Measurements from ENCODE around the gene RIPPLY1. TPM values are rescaled to one million over a fixed set of nuclear protein-coding genes. Genes with fewer than 3 reads are reported as not detected.

Gene RIPPLY1
- total RNA-seq, 1 donor from 2014 or later, result not detected

DNA sequence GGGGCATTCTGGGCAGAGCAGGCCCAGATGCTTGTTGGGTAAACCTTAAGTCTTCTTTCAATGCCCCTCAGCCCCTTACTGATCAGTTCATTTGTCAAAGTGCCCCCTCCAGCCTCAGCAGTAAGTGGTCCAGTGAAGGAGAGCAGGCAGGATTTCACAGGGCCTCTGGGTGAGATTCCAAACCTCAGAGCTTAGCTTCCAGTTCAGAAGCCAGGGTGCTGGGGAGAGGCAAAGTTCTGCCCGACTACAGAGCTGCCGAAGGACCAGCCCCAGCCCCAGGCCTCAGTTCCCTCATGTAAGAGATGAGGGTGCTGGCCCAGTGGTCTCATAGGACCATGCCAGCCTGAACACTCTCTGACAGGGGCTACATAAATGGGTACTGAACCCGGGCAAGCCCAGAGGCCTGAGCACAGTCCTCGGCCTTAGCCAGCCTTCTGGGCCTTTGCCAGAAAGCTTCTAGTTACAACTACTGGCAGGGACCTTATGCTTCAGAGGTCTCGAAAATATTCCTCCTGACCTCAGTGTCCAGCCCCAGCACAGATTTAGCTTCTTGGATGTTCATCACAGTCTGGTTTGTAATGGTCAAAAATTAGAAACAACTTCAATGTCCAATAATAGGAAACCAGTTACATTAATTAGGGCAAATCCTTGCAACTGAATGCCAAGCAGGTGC, 851 bp upstream of the RIPPLY1 start:
- Mint-ChIP-seq H3K9me3 (no peaks in the 10 kb centered on the region), H3K27me3 (ENCODE audit: low read depth) (no peaks in the 10 kb centered on the region), H3K27ac (no peak overlapping the region)

DNA sequence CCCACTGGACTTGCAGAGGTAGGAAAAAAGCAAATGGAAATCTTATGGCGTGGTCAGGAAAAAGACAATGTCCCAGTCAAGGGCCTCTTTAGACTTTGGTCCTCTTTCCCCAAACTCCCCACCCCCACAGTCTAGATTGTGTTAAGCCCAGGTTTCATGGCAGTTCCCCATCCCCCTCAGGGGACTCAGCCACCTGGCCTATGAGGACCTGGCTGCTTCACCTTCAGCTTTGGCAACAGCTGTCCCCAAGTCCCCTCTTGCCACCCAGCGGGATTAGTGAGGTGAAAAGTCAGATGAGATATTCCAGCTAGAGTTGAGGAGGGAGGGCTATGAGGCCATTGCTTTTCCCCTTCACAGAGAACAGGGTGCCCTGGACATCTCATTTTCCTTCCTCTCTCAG, 457 bp downstream of the RIPPLY1 start:
- H3K36me3 Mint-ChIP-seq (ENCODE audit: low read depth), result no peaks in the 10 kb centered on the region
- H3K4me1 Mint-ChIP-seq (ENCODE audit: low read depth), result no peaks in the 10 kb centered on the region
- no peaks in the 10 kb centered on the region for H3K9me3 Mint-ChIP-seq
- H3K27ac Mint-ChIP-seq, result no peak overlapping the region
- no peak overlapping the region for H3K4me3 Mint-ChIP-seq (ENCODE audit: low read depth)
- H3K27me3 Mint-ChIP-seq (ENCODE audit: low read depth), result no peaks in the 10 kb centered on the region
- no peak for DNase-seq (ENCODE audit: low spot score)
- intact Hi-C loops (cut with micrococcal nuclease), result no loop called here

More for the DNA sequence above, 851 bp upstream of the RIPPLY1 start:
- no peaks in the 10 kb centered on the region for H3K4me1 Mint-ChIP-seq (ENCODE audit: low read depth)
- no peaks in the 10 kb centered on the region for H3K36me3 Mint-ChIP-seq (ENCODE audit: low read depth)
- no peak for DNase-seq (ENCODE audit: low spot score)
- intact Hi-C loops (cut with micrococcal nuclease), result no loop called here
- no peak overlapping the region for H3K4me3 Mint-ChIP-seq (ENCODE audit: low read depth)

DNA sequence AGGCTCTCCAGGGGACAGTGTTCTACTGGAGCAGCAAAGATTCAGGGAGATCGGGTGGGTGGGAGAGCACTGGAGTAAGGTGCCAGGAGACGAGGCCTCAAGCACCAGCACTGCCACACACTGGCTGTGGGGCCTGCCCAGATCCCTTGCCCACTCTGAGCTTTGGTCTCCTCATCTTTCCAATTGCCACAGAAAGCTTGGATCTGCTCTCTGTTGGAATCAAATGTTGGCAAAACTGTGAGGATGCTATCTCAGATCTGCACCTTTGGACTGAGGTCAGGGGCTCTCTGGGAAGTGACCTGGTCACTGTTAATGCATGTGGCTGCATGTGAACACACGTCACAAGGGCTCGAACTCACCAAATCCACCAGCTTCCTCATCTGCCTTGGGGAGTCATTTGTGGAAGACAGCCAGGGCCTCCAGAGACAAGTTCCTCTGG, 1.3 kb downstream of the RIPPLY1 start:
- no peak overlapping the region for H3K4me3 Mint-ChIP-seq (ENCODE audit: low read depth)
- H3K36me3 Mint-ChIP-seq (ENCODE audit: low read depth), result no peaks in the 10 kb centered on the region
- DNase-seq (ENCODE audit: low spot score), result no peak
- no peaks in the 10 kb centered on the region for H3K4me1 Mint-ChIP-seq (ENCODE audit: low read depth)
- no peak overlapping the region for H3K27ac Mint-ChIP-seq
- no peaks in the 10 kb centered on the region for H3K9me3 Mint-ChIP-seq
- H3K27me3 Mint-ChIP-seq (ENCODE audit: low read depth), result no peaks in the 10 kb centered on the region
- intact Hi-C loops (cut with micrococcal nuclease), result no loop called here

DNA sequence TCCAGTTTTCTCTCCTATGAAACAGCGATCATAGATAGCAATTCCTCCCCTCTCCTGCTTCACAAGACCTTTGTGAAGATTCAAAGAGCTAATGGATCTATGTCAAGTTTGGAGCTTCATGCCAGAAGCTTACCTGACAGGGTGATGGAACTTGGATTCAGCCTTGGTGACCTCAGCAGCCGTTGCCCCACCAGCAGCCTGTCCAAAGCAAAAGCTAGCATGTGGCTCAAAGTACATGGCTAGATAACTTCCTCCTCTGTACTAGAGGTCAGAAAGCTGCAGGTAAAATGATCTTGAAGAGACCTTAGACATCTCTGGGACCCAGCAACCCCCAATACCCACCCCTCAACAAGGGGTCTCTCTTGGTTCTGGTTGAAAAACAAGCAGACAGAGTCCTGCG, 1.8 kb downstream of the RIPPLY1 start:
- Mint-ChIP-seq H3K9me3 (no peaks in the 10 kb centered on the region), H3K4me1 (ENCODE audit: low read depth) (no peaks in the 10 kb centered on the region), H3K4me3 (ENCODE audit: low read depth) (no peak overlapping the region), H3K27ac (no peak overlapping the region), H3K36me3 (ENCODE audit: low read depth) (no peaks in the 10 kb centered on the region), H3K27me3 (ENCODE audit: low read depth) (no peaks in the 10 kb centered on the region)
- DNase-seq (ENCODE audit: low spot score), result no peak
- intact Hi-C loops (cut with micrococcal nuclease), result no loop called here

DNA sequence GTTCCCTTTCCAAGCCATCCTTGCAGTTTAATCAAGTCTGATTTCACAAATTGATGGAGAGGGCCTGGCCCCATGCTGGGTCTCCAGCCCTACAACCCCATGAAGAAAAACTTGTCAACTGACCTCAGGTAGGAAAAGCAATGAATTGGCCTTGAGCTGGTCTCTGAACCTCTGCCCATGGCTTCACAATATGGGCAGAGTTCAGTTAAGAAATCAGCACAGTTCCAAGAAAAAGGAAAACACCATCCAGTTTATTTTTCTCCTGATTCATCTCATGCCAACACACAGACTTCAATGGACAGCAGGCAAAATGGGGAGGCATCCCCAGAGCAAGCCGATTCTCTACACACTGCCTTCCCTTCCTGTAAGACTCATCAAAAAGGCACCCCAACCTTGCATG, 3.3 kb downstream of the RIPPLY1 start:
- Mint-ChIP-seq H3K9me3 (no peaks in the 10 kb centered on the region), H3K27ac (no peak overlapping the region)

DNA sequence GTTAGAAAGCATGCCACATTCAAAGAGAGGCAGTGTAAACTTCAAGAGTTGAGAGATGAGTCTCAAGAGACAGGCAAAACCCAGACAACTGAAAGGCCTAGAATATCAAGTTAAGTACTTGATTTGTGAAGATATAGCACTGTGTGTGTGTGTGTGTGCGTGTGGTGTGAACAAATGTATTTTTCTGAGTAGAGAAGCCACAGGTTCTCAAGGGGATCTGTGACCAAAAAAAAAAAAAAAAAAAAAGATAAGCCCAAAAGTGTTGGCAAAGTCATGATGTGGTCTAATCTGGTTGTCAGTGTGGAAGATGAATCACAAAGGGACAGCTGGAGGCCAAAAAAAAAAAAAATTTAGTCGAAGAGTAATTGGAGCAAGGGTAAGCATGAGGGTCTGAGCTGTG, 3.9 kb downstream of the RIPPLY1 start:
- intact Hi-C loops (cut with micrococcal nuclease), result loop anchor here (2.0 to 10.0 kb wide), 2 partner anchors 54 to 996 kb away; no protein-coding TSS in a partner anchor
- H3K9me3 Mint-ChIP-seq, result no peaks in the 10 kb centered on the region
- H3K27me3 Mint-ChIP-seq (ENCODE audit: low read depth), result no peaks in the 10 kb centered on the region
- no peaks in the 10 kb centered on the region for H3K36me3 Mint-ChIP-seq (ENCODE audit: low read depth)
- H3K4me1 Mint-ChIP-seq (ENCODE audit: low read depth), result no peaks in the 10 kb centered on the region
- no peak for DNase-seq (ENCODE audit: low spot score)
- H3K27ac Mint-ChIP-seq, result no peak overlapping the region
- H3K4me3 Mint-ChIP-seq (ENCODE audit: low read depth), result no peak overlapping the region

More for the DNA sequence above, 3.3 kb downstream of the RIPPLY1 start:
- intact Hi-C loops (cut with micrococcal nuclease), result loop anchor here (2.0 to 10.0 kb wide), 2 partner anchors 53 to 995 kb away; no protein-coding TSS in a partner anchor
- H3K4me1 Mint-ChIP-seq (ENCODE audit: low read depth), result no peaks in the 10 kb centered on the region
- H3K27me3 Mint-ChIP-seq (ENCODE audit: low read depth), result no peaks in the 10 kb centered on the region
- H3K4me3 Mint-ChIP-seq (ENCODE audit: low read depth), result no peak overlapping the region
- H3K36me3 Mint-ChIP-seq (ENCODE audit: low read depth), result no peaks in the 10 kb centered on the region
- no peak for DNase-seq (ENCODE audit: low spot score)

DNA sequence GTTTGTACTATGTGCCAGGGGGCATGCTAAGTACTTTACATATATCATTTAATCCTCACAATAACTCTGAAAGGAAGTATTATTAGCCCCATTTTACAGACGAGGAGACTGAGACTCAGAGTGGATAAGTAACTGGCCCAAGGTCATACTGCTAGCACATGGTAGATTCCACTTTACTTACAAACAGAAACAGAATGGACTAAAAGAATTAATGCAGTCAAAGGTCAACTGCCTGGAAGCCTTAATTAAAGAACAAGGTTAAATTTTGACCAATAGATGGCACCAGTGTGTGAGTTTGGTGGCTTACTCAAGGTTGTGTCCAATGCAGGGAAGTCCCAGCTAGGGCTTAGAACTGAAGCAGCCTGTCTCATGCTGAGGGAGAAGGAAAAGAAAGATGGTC, 4.7 kb downstream of the RIPPLY1 start:
- no peak for DNase-seq (ENCODE audit: low spot score)
- intact Hi-C loops (cut with micrococcal nuclease), result loop anchor here (2.0 to 10.0 kb wide), 2 partner anchors 54 to 996 kb away; no protein-coding TSS in a partner anchor

DNA sequence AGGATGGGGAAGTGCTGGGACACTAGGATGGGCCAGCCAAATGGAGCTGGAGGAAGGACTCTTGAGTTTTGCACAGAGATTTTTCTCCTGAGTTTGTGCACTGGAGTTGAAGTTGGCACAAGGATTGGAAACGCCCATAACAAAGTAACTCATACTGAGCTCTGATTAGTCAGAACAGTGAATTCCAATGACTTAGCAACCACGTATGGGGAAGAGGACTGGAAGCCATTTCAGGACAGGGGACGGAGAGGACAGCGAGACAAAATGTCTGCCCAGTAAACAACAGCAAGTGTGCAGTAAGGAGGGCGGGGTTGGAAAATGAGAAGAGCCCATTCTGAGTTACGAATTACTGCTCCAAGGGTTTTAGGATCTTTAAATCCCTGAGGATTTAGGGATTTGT, 5.9 kb downstream of the RIPPLY1 start:
- Mint-ChIP-seq H3K9me3 (no peaks in the 10 kb centered on the region), H3K27ac (no peak overlapping the region), H3K4me3 (ENCODE audit: low read depth) (no peak overlapping the region), H3K4me1 (ENCODE audit: low read depth) (no peaks in the 10 kb centered on the region), H3K36me3 (ENCODE audit: low read depth) (no peaks in the 10 kb centered on the region), H3K27me3 (ENCODE audit: low read depth) (no peaks in the 10 kb centered on the region)
- no peak for DNase-seq (ENCODE audit: low spot score)
- intact Hi-C loops (cut with micrococcal nuclease), result loop anchor here (10.0 kb wide), 1 partner anchor 998 kb away; no protein-coding TSS in a partner anchor

More for the DNA sequence above, 4.7 kb downstream of the RIPPLY1 start:
- Mint-ChIP-seq H3K4me1 (ENCODE audit: low read depth) (no peaks in the 10 kb centered on the region), H3K27me3 (ENCODE audit: low read depth) (no peaks in the 10 kb centered on the region), H3K4me3 (ENCODE audit: low read depth) (no peak overlapping the region), H3K36me3 (ENCODE audit: low read depth) (no peaks in the 10 kb centered on the region), H3K9me3 (no peaks in the 10 kb centered on the region), H3K27ac (no peak overlapping the region)

DNA sequence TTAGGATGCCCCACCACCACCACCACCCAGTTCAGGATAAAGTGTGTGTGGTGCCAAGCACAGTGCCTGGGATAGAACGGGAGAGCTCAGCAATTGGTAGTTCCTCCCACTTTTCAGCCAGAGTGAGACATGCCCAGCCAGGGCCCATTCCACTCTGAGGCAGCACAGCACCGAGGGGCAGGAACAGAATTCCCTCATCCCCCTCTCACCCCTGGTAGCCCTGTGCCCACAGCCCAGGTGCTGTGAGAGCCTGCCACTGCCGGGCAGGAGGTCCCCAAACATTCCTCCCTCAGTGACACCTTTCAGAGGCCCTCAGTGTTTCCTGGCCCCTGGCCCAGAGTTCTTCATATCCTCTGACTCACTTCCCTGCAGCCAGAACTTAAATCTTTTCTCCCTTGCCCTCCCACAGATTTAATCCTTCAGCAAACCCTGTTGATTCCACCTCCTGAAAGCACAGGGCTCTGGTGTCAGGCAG, 8.1 kb downstream of the RIPPLY1 start:
- intact Hi-C loops (cut with micrococcal nuclease), result loop anchor here (10.0 kb wide), 1 partner anchor 1000 kb away; no protein-coding TSS in a partner anchor
- Mint-ChIP-seq H3K9me3 (no peaks in the 10 kb centered on the region), H3K27ac (no peak overlapping the region), H3K4me1 (ENCODE audit: low read depth) (no peaks in the 10 kb centered on the region), H3K4me3 (ENCODE audit: low read depth) (no peak overlapping the region), H3K36me3 (ENCODE audit: low read depth) (no peaks in the 10 kb centered on the region), H3K27me3 (ENCODE audit: low read depth) (no peaks in the 10 kb centered on the region)
- DNase-seq (ENCODE audit: low spot score), result no peak

DNA sequence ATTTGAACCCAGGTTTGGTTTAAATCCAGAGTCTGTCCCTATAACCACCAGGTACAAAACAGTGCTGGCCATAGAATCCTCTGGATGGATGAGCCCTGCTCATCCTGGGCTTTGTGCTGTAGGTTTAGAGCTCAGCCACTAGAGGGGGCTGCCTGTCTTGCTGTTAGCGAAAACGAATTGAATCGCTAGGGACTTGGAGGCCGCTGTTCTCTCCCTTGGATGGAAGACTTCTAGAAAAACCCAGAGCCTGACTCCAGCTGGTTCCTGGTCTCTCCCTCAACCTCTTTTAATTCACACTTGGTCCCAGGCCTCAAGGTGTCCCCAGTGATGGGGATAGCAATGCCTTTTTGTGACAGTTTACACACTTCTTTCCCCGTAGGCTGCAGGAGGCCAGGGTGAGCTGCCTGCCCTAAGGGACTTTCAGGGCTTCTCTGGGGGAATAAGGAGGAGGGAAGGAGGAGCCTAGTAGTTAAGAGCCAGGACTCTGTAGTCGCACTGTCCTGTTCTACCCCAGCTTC, 8.7 kb downstream of the RIPPLY1 start:
- Mint-ChIP-seq H3K36me3 (ENCODE audit: low read depth) (no peaks in the 10 kb centered on the region), H3K9me3 (no peaks in the 10 kb centered on the region), H3K27ac (no peak overlapping the region), H3K27me3 (ENCODE audit: low read depth) (no peaks in the 10 kb centered on the region), H3K4me1 (ENCODE audit: low read depth) (no peaks in the 10 kb centered on the region), H3K4me3 (ENCODE audit: low read depth) (no peak overlapping the region)
- intact Hi-C loops (cut with micrococcal nuclease), result loop anchor here (10.0 kb wide), 1 partner anchor 1000 kb away; no protein-coding TSS in a partner anchor
- DNase-seq (ENCODE audit: low spot score), result peak; percentile 11

DNA sequence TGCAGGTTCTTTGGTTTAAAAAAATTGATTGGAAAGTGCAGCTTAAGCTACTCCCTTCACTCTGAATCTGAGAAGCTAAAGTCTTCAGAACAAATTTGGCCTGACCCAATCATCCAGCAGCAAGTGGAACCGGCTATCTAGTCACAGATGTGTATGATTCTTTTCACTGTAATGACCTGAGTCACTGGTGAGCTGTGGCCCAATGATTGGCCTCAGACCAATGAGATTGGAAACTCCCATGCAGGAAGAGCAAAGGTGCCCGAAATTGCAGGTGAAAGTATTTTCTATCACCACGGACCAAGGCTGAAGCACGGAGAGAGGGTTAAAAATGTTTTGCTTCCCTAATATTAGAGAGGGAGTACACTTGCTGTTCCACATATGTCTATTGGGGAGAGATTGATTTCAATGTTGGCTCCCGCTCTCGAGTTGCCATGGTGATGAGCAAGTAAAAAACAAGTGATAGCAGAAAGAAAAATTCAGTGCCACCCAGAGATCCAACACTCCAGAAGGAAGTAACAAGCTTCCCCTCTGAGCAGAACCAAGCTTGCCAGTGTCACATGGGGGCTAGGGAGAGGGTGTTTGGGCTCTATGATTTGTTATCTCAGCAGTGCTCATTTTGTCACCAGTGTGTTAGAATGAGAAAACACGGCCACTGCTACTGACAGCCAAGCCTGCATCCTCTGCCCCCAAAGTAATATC, 11.2 kb downstream of the RIPPLY1 start:
- H3K4me1 Mint-ChIP-seq (ENCODE audit: low read depth), result no peaks in the 10 kb centered on the region
- no peak for DNase-seq (ENCODE audit: low spot score)
- no peak overlapping the region for H3K27ac Mint-ChIP-seq
- H3K4me3 Mint-ChIP-seq (ENCODE audit: low read depth), result no peak overlapping the region
- H3K36me3 Mint-ChIP-seq (ENCODE audit: low read depth), result no peaks in the 10 kb centered on the region
- peaks cover 8% of the 10 kb centered on the region for H3K27me3 Mint-ChIP-seq (ENCODE audit: low read depth)
- H3K9me3 Mint-ChIP-seq, result no peaks in the 10 kb centered on the region
- intact Hi-C loops (cut with micrococcal nuclease), result loop anchor here (10.0 kb wide), 1 partner anchor 1003 kb away; no protein-coding TSS in a partner anchor

DNA sequence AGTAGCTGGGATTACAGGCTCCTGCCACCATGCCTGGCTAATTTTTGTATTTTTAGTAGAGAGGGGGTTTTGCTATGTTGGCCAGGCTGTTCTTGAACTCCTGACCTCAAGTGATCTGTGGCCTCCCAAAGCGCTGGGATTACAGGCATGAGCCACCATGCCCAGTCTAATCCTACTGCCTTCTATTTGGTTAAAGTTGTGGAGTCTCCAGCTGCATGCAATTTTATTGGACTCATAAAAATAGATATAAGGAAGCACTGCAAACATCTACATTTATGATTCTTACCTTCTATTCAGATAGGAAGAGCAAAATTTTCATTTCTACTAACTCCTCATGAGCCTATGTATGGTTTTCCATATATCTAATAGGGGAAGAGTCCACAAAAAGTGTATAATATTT, 13.7 kb downstream of the RIPPLY1 start:
- DNase-seq (ENCODE audit: low spot score), result no peak
- Mint-ChIP-seq H3K36me3 (ENCODE audit: low read depth) (no peaks in the 10 kb centered on the region), H3K4me3 (ENCODE audit: low read depth) (no peak overlapping the region), H3K27me3 (ENCODE audit: low read depth) (peaks cover 9% of the 10 kb centered on the region), H3K9me3 (no peaks in the 10 kb centered on the region), H3K4me1 (ENCODE audit: low read depth) (no peaks in the 10 kb centered on the region), H3K27ac (no peak overlapping the region)
- intact Hi-C loops (cut with micrococcal nuclease), result no loop called here

DNA sequence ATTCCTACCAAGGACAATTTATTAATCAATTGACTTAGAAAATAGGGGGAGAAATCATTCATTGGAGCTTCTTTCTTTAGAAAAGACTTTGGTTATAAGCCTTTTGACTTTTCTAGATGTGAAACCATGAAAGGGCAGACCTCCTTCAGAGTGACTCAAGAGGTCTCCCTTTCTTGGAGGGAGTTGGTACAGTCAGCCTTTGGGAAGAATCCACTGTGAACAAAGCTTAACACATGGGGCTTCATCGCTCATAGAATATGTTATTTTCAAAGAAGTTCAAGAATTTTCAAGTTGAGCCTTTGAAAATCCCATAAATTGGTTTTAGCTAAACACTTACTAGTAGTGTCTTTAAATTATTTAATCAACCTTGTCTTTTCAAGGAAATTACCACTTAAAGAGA, 28.0 kb downstream of the RIPPLY1 start:
- no peaks in the 10 kb centered on the region for H3K4me1 Mint-ChIP-seq (ENCODE audit: low read depth)
- no peak overlapping the region for H3K27ac Mint-ChIP-seq
- DNase-seq (ENCODE audit: low spot score), result no peak
- H3K36me3 Mint-ChIP-seq (ENCODE audit: low read depth), result no peaks in the 10 kb centered on the region
- intact Hi-C loops (cut with micrococcal nuclease), result no loop called here
- no peak overlapping the region for H3K4me3 Mint-ChIP-seq (ENCODE audit: low read depth)
- H3K9me3 Mint-ChIP-seq, result no peaks in the 10 kb centered on the region
- no peaks in the 10 kb centered on the region for H3K27me3 Mint-ChIP-seq (ENCODE audit: low read depth)
